GM19452 (cell line): ENCODE measurements around the gene ITCH.

ENCODE experiments used
- ATAC-seq: cut with Tn5 transposase; IDR thresholded peaks from one replicate; pipeline ENCODE4 v1.9.1; 2021; ENCODE audit not compliant: unreplicated experiment

Gene ITCH

DNA sequence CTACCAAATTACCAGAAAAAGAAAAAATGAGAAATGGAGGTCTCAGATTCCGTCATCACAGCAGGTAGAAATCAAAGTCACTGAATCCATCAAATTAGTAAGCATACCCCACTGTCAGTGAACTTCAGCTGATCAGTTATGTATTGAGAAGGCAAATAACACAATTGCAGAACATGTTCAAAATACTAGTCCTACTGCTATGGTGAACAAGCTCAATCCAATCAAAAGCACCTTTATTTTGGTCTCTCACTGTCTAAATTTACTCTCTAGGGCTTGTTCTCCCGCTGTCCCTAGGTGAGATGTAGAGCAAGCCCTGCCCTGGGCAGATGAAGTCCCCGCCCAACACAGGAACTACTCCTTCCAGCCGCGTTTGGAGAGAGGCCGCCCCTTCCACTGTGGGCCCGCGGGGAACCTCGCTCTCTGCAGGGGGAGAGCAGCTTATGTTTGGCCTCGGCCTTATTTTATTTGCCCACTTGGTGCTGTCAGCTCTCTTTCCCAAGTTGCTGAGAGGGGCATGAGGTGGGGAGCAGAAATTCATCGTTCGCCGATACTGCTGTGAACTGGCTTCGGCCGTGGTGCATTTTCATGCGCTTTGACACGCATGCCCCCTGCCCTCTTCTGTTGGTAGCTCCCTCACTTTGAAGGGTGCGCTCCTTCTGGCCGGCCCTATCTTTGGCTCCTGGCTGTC is 181.2 kb downstream of the ITCH start:
- ATAC-seq, result no peak

DNA sequence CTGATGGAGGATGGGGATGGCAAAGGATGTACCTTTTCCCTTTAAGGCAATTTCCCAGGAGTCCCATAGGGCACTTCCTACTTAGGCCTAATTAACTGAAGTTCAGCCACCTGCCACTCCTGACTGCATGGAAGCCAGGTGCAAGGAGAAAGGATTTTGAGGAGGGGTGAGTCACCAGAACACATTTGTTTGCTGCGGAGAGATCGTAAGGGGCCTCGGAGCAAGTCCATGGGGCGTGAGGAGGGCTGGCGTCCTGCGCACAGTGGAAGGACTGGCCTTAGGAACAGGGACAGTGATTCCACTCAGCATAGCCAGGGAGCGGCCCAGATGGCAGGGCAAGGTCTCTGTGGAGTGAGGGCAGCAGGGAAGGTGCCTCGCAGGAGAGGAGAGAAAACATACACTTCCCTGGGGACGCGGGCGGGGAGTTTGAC is 183.7 kb downstream of the ITCH start:
- no peak for ATAC-seq

DNA sequence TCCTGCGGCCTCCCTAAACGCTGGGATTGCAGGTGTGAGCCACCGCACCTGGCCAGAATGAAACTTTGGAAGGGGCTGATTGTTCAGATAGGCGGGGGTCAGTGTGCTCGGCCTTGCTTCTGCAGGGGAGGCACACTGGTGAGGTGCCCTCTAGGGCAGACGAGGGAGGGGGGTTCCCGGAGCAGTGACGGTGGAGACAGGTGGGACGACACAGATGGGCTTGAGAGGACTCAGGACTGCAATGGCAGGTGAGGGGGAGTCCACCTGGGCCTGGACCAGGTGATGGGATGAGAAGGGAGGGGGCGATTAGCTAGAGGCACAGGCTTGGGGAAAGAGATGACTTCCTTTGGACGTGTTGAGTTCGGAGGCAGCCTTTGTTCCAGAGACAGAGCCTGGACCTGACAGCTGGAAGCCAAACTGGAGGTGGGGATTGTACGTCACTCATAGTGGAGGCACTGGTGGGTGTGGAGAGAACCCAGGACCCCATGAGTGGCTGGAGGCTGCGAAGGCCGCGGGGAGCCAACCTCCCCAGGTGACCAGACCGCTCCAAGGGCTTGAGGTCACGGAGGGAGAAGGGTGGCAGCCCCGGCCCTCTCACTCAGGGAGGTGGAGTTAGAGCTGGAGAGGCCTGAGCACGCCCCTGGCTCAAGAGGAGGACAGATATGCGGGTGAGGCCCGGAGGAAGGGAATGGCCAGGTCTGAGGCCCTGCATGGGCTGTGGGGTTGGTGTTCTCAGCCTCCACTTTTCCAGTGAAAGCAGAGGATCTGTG is 185.0 kb downstream of the ITCH start:
- no peak for ATAC-seq

DNA sequence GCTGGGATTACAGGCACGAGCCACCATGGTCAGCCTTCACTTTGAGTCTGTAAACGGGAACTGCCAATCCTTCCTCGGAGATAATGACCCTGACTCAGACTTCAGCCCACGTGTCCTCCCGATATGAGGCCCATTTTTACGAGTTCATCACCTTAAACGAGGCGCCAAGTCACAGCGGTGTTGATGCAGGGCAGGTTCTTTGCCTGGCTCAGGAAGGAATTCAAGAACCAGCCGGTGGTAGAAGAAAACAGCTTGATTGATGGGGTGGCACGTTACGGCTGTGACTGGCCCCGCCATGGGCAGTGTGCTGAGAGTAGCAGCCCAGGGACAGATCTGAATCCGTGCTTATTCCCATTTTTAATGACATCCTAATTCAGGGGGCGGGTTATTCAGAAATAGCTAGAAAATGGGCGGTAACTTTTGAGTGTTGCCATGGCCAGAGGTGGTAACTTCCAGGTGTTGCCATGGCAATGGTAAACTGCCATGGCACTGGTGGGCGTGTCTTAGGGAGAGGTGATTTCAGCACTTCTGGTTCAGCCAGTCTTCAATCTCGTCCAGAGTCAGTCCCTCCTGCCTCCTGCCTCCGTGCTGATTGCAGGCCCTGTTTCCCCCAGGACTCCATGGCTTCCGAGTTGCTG is 186.3 kb downstream of the ITCH start:
- ATAC-seq, result no peak

DNA sequence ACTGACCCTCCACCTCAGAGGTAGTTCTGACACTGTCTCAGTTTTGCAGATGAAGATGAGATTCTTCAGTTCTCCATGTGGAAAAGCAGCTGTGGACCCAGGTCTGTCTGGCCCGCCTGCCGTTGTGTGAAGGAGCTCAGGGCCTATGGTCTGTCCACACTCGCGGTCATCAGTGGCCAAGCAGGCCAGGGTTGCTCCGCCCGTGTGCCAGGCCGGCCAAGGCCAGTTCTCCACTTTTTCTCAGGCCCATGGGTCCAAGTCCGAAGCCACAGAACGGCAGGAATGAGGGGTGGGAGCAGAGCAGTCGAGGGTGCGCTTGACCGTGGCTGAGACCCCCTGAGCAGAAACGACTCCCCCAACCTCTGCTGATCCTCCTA is 186.8 kb downstream of the ITCH start:
- ATAC-seq, result no peak

GRCh38 chr20:34552569-34552968 is 189.5 kb downstream of the ITCH start:
- ATAC-seq, result no peak

- ATAC-seq, result no peak
Observed at GRCh38 chr20:34553366-34553867, 190.3 kb downstream of the ITCH start.

DNA sequence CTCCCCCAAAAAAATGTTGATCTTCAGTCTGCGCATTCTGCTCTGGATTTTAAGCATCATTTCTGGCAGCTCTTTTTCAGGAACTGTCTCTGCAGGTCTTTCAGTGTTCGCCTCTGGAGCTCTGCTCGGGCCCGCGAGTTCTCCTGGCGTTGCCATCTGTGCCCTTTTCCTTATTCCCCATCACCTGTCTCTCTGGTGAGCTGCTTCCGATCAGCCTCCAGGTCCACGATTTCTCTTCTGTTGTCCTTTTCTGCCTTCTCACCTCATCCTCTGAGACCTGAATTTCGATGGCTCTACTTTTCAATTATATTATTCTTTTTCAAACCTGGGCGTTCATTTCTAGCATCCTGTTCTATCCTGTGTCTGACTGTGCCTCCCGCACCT is 194.9 kb downstream of the ITCH start:
- no peak for ATAC-seq

- peak; percentile 60 for ATAC-seq
Observed at GRCh38 chr20:34558320-34559218, 195.5 kb downstream of the ITCH start, which contains the start of gene MAP1LC3A. MAP1LC3A (plus strand) TSS chr20:34558718; CDS start chr20:34558869, 151 bp downstream.

DNA sequence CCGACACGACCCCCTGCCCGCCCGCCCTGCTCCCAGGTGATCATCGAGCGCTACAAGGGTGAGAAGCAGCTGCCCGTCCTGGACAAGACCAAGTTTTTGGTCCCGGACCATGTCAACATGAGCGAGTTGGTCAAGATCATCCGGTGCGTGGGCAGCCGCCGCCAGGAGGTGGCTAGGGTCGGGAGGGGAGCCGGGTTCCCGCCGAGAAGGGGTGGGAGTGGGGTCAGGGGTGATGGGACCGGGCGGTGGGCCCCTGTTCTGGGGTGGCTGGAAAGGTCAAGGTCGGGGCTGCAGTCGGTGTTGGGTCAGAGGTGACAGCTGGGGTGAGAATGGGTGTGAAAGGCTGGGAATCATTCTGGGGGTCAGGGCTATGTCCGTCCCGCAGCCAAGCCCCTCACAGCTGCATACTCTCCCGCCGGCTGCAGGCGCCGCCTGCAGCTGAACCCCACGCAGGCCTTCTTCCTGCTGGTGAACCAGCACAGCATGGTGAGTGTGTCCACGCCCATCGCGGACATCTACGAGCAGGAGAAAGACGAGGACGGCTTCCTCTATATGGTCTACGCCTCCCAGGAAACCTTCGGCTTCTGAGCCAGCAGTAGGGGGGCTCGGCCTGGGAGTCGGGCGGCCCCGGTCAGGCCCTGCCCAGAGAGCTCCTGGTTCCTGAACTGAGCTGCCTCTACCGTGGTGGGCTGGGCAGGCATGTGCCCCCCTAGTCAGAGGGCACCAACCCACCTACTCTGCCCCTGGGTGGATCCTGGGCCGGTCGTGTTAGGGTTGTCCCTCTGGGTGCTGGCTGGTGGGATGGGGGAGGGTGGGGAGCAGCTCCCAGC is 196.5 kb downstream of the ITCH start:
- ATAC-seq, result no peak

- ATAC-seq, result no peak
Observed at GRCh38 chr20:34560141-34560523, 197.1 kb downstream of the ITCH start.

- no peak for ATAC-seq
Observed at GRCh38 chr20:34560614-34561013, 197.5 kb downstream of the ITCH start.
